HFFc6 (cell line): ENCODE data around the gene SLC35C1. TPM values are rescaled to one million over a fixed set of nuclear protein-coding genes. Genes with fewer than 3 reads are reported as not detected.

Experiments
- DNase-seq: peaks from one replicate; pipeline ENCODE4 v3.0.0-alpha.2; 2018
- H3K27ac Mint-ChIP-seq: 2 replicates; pipeline ENCODE4 v1.8.0; 2020; ENCODE audit warnings: mild to moderate bottlenecking, mixed read lengths
- H3K27me3 Mint-ChIP-seq: 2 replicates; pipeline ENCODE4 v1.8.0; 2021; ENCODE audit warnings: mild to moderate bottlenecking, moderate library complexity, mixed read lengths; ENCODE audit not compliant: insufficient read depth
- H3K36me3 Mint-ChIP-seq: 2 replicates; pipeline ENCODE4 v1.8.0; 2021; ENCODE audit warnings: low read depth, mixed read lengths
- H3K4me1 Mint-ChIP-seq: 2 replicates; pipeline ENCODE4 v1.8.0; 2020; ENCODE audit warnings: low read depth, mixed read lengths
- H3K4me3 Mint-ChIP-seq: 2 replicates; pipeline ENCODE4 v1.8.0; 2020; ENCODE audit warnings: mild to moderate bottlenecking, moderate library complexity, mixed read lengths
- H3K9me3 Mint-ChIP-seq: 2 replicates; pipeline ENCODE4 v1.8.0; 2020; ENCODE audit warnings: mild to moderate bottlenecking, mixed read lengths
- CTCF ChIP-seq: fragments of 200-600 bp; sonication (generic); IDR thresholded peaks from 2 replicates; pipeline ENCODE4 v1.5.0; 2021; ENCODE audit warnings: antibody characterized with exemption, mild to moderate bottlenecking
- total RNA-seq, 6 experiments: library from RNA; stranded (reverse); fragmentation: NEBNext Ultra II Directional; extraction: Animal tissue kit (Norgen Biotek cat#: 25700); gene quantifications; 2 replicates in 1 of 6; 3 replicates in 5 of 6; pipeline ENCODE4 v1.2.3, GENCODE V29; 2021

SLC35C1 gene
- total RNA-seq, 6 experiments from 2014 or later, result 24.2 to 29.6 (median 27.4) TPM

DNA sequence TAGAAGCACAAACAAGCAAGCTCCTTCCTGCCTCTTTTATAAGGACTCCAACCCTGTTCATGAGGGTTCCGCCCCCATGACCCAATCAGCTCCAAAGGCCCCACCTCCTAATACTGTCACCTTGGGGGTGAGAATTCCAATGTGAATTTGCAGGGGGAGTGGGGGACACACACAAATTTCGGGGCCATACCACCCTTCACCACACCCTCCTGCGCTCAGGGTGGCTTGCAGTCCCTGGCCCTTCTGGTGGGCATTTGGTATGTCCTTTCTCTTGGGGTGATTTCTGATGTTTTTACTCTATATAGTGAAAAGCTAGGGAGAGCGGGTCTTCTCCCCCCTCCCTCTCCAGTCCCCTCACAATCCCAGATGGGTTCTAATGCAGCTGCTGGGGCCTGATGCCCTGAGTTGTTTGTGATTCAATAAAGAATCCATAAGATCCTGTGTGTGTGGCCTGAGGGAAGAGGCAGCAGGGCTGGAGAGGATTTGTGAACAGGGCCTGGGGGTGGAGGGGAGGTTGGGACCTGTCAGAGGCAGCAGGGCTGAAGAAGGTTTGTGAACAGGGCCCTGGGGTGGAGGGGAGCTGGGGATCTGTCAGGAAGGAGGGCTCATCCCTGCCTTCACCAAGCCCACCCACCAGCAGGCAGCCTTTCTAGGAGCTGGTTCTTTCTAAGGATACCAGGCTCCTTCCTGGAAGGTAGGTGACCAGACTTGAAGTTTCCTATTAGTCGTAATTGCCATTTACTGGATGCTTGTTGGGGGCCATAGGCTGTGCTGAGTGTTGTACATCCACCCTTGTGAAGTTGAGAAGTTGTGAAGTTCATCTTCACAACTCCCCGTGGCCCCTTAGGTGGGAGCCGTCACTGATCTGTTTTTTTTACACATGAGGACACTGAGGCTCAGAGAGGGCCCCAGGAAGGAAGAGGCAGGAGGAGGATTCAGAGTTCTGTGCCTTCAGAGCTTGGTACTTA, 7.9 kb downstream of the SLC35C1 start:
- Mint-ChIP-seq H3K4me3 (no peak overlapping the region), H3K27ac (no peak overlapping the region), H3K36me3 (peaks cover 14% of the 10 kb centered on the region), H3K4me1 (peaks cover 29% of the 10 kb centered on the region), H3K9me3 (no peaks in the 10 kb centered on the region), H3K27me3 (peaks cover 2% of the 10 kb centered on the region)
- DNase-seq, result no peak
- TF ChIP-seq CTCF, result no peak

- H3K27me3 Mint-ChIP-seq, result peaks cover 2% of the 10 kb centered on the region
- TF ChIP-seq CTCF, result peak; percentile 17; the same call in 1 of the 2 replicates
- H3K4me1 Mint-ChIP-seq, result peaks cover 8% of the 10 kb centered on the region
- no peak overlapping the region for H3K27ac Mint-ChIP-seq
- H3K9me3 Mint-ChIP-seq, result no peaks in the 10 kb centered on the region
- no peaks in the 10 kb centered on the region for H3K36me3 Mint-ChIP-seq
- H3K4me3 Mint-ChIP-seq, result no peak overlapping the region
- peak; percentile 60 for DNase-seq
These were observed 10.8 kb downstream of the SLC35C1 start for GRCh38 chr11:45815747-45816146.

GRCh38 chr11:45816614-45817013, 11.7 kb downstream of the SLC35C1 start:
- peaks cover 8% of the 10 kb centered on the region for H3K4me1 Mint-ChIP-seq
- peaks cover 6% of the 10 kb centered on the region for H3K27me3 Mint-ChIP-seq
- no peaks in the 10 kb centered on the region for H3K9me3 Mint-ChIP-seq
- no peak for TF ChIP-seq CTCF
- DNase-seq, result no peak
- H3K27ac Mint-ChIP-seq, result no peak overlapping the region
- H3K36me3 Mint-ChIP-seq, result no peaks in the 10 kb centered on the region
- no peak overlapping the region for H3K4me3 Mint-ChIP-seq

- Mint-ChIP-seq H3K4me1 (peaks cover 8% of the 10 kb centered on the region), H3K36me3 (no peaks in the 10 kb centered on the region), H3K27ac (no peak overlapping the region), H3K27me3 (peaks cover 9% of the 10 kb centered on the region), H3K9me3 (no peaks in the 10 kb centered on the region), H3K4me3 (no peak overlapping the region)
- no peak for DNase-seq
- no peak for TF ChIP-seq CTCF
These were observed 12.2 kb downstream of the SLC35C1 start for GRCh38 chr11:45817191-45817590.

DNA sequence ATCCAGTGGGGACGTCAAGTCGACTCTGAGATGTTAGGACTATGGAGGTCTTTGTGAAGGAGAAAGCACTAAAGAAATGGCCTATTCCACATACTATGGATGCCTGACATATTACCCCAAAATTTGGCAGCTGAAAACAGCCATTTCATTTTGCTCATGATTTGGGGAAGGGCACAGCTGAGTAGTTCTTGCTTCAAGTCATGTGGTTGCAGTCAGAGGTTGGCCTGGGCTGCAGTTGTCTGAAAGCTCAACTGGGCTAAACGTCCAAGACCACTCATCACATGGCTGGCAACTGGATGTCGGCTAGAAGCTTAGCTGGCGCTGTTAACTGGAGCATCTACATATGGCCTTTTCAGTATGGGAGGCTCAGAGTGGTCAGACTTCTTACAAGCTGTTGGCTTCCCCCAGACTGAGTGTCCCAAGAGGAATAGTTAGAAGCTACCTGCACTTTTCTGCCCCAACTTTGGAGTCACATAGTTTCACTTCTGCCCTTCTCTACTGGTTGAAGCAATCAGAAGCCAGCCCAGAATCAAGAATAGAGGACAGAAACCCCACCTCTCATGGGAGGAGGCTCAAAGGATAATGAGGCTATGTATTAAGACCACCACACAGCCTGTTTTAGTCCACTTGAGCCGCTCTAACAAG, 14.1 kb downstream of the SLC35C1 start:
- no peak for TF ChIP-seq CTCF
- Mint-ChIP-seq H3K27me3 (peaks cover 9% of the 10 kb centered on the region), H3K27ac (no peak overlapping the region), H3K4me1 (peaks cover 8% of the 10 kb centered on the region), H3K9me3 (no peaks in the 10 kb centered on the region), H3K36me3 (no peaks in the 10 kb centered on the region), H3K4me3 (no peak overlapping the region)
- no peak for DNase-seq
